ENCODE measurements around the gene MAP3K1.
A peak's percentile ranks its signal among the peaks of the same experiment; 100 is the strongest.
"Not testable (repeated sequence)": the region's sequence is repeated elsewhere in the genome, so short reads cannot be mapped to it uniquely, and the experiment has no call there.

Gene MAP3K1

GRCh38 chr5:56814963-56815657 lies at the start of gene MAP3K1:
TSS of gene MAP3K1 (plus strand) at chr5:56815549. CDS start at chr5:56815574, 25 bp downstream.
- peak in 52 of 56 donors; percentile 16 to 83 (median 58) for DNase-seq

GRCh38 chr5:56766926-56767325 lies 48.4 kb upstream of the MAP3K1 start:
- DNase-seq, result no peak

GRCh38 chr5:56769875-56770604 lies 45.3 kb upstream of the MAP3K1 start:
- no peak for DNase-seq

GRCh38 chr5:56772767-56773166 lies 42.6 kb upstream of the MAP3K1 start:
- DNase-seq, result no peak

GRCh38 chr5:56774957-56775356 lies 40.4 kb upstream of the MAP3K1 start:
- no peak for DNase-seq

- not testable (repeated sequence) for DNase-seq
Observed at GRCh38 chr5:56776212-56776846, 39.0 kb upstream of the MAP3K1 start.

GRCh38 chr5:56783261-56783660 lies 32.1 kb upstream of the MAP3K1 start:
- no peak for DNase-seq

- DNase-seq, result no peak
Observed at GRCh38 chr5:56786346-56786745, 29.0 kb upstream of the MAP3K1 start.

- DNase-seq, result no peak
Observed at GRCh38 chr5:56791396-56791795, 24.0 kb upstream of the MAP3K1 start.

GRCh38 chr5:56798521-56798920 lies 16.8 kb upstream of the MAP3K1 start:
- DNase-seq, result no peak

GRCh38 chr5:56800186-56800585 lies 15.2 kb upstream of the MAP3K1 start:
- no peak for DNase-seq

GRCh38 chr5:56801256-56801655 lies 14.1 kb upstream of the MAP3K1 start:
- DNase-seq, result no peak

- no peak for DNase-seq
Observed at GRCh38 chr5:56802205-56802604, 13.1 kb upstream of the MAP3K1 start.

- peak in 3 of 56 donors; percentile 12 to 18 (median 15) for DNase-seq
Observed at GRCh38 chr5:56803025-56803424, 12.3 kb upstream of the MAP3K1 start.

GRCh38 chr5:56803894-56804293 lies 11.5 kb upstream of the MAP3K1 start:
- DNase-seq, result no peak

- no peak for DNase-seq
Observed at GRCh38 chr5:56807679-56808078, 7.7 kb upstream of the MAP3K1 start.

GRCh38 chr5:56808211-56808610 lies 7.1 kb upstream of the MAP3K1 start:
- DNase-seq, result no peak

- no peak for DNase-seq
Observed at GRCh38 chr5:56810826-56811225, 4.5 kb upstream of the MAP3K1 start.

GRCh38 chr5:56812110-56812509 lies 3.2 kb upstream of the MAP3K1 start:
- DNase-seq, result no peak

- DNase-seq, result no peak
Observed at GRCh38 chr5:56813302-56813701, 2.0 kb upstream of the MAP3K1 start.

- peak in 4 of 56 donors; percentile 18 to 35 (median 24) for DNase-seq
Observed at GRCh38 chr5:56814361-56814962, 887 bp upstream of the MAP3K1 start.
